ENCODE data around the gene VRK2.

GRCh38 chr2:58025150-58025933 is 21.3 kb upstream of the VRK2 start:
- TF ChIP-seq REST (IDR thresholded peaks at IDR 0.05; ENCODE audit: low read depth) (no peak), CEBPB (IDR thresholded peaks at IDR 0.05; ENCODE audit: low read depth) (no peak), EZH2phosphoT487 (IDR thresholded peaks at IDR 0.05; ENCODE audit: borderline replicate concordance) (no peak), MAX (IDR thresholded peaks at IDR 0.05) (no peak), POLR2A (IDR thresholded peaks at IDR 0.05; ENCODE audit: borderline replicate concordance, extremely low read depth, insufficient read depth, insufficient read length) (no peak), TCF7L2 (IDR thresholded peaks at IDR 0.05; ENCODE audit: borderline replicate concordance, extremely low read depth, insufficient read depth, insufficient read length) (no peak), CTCF (IDR thresholded peaks at IDR 0.05 in 2 of 3, conservative IDR thresholded peaks at IDR 0.05 in 1 of 3; ENCODE audit: borderline replicate concordance in 1 of 3, insufficient read depth in 1 of 3, low read depth in 2 of 3, low read length in 2 of 3) (no peak)
